OCI-LY1 (cell line): Measurements from ENCODE around the gene NPM1.

Experiments
- EZH2 ChIP-seq: fragments of 200-600 bp; sonication (generic), shearing (Covaris generic); IDR thresholded peaks from 2 replicates; pipeline ENCODE4 v1.8.0; 2017; ENCODE audit warnings: borderline replicate concordance, mixed run types, mild to moderate bottlenecking, antibody characterized with exemption, low read length, moderate library complexity, mixed read lengths
- TF ChIP-seq, protein P1 (sequence below): fragments of 200-600 bp; sonication (generic), shearing (Covaris generic); IDR thresholded peaks from 2 replicates; pipeline ENCODE4 v1.5.1; 2017; ENCODE audit warnings: mild to moderate bottlenecking, antibody characterized with exemption, low read length, moderate library complexity, mixed read lengths

- TF ChIP-seq, protein P1, sequence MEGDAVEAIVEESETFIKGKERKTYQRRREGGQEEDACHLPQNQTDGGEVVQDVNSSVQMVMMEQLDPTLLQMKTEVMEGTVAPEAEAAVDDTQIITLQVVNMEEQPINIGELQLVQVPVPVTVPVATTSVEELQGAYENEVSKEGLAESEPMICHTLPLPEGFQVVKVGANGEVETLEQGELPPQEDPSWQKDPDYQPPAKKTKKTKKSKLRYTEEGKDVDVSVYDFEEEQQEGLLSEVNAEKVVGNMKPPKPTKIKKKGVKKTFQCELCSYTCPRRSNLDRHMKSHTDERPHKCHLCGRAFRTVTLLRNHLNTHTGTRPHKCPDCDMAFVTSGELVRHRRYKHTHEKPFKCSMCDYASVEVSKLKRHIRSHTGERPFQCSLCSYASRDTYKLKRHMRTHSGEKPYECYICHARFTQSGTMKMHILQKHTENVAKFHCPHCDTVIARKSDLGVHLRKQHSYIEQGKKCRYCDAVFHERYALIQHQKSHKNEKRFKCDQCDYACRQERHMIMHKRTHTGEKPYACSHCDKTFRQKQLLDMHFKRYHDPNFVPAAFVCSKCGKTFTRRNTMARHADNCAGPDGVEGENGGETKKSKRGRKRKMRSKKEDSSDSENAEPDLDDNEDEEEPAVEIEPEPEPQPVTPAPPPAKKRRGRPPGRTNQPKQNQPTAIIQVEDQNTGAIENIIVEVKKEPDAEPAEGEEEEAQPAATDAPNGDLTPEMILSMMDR, result no peak
- no peak for TF ChIP-seq EZH2
Measured at GRCh38 chr5:171451421-171451820, 63.8 kb downstream of the NPM1 start.
